Neural cell (in vitro differentiated cells): ENCODE measurements around the gene CABLES1. TPM values are rescaled to one million over a fixed set of nuclear protein-coding genes. Genes with fewer than 3 reads are reported as not detected.
A peak's percentile ranks its signal among the peaks of the same experiment; 100 is the strongest.

Experiments used
- H2AFZ ChIP-seq: fragments of 200-600, 300-800 bp; sonication (generic), shearing (Covaris generic); 2 replicates; pipeline ENCODE4 v1.6.0; 2014; ENCODE audit warnings: low read depth, mild to moderate bottlenecking, antibody characterized with exemption, low read length, moderate library complexity
- H3F3A ChIP-seq: fragments of 200-600 bp; shearing (Covaris generic); 2 replicates; pipeline ENCODE4 v1.6.1; 2016; ENCODE audit warnings: mild to moderate bottlenecking, moderate library complexity, mixed read lengths, antibody characterized with exemption, low read length; ENCODE audit not compliant: insufficient read depth, poor library complexity, severe bottlenecking
- H3K27ac ChIP-seq: fragments of 200-600, 300-800 bp; sonication (generic), shearing (Covaris generic); 2 replicates; pipeline ENCODE4 v1.5.1; 2014; ENCODE audit warnings: mild to moderate bottlenecking, low read length, moderate library complexity
- H3K27me3 ChIP-seq: fragments of 300-800, 200-600 bp; sonication (generic), shearing (Covaris generic); 2 replicates; pipeline ENCODE4 v1.6.0; 2014; ENCODE audit warnings: mild to moderate bottlenecking, low read depth, low read length, moderate library complexity; ENCODE audit not compliant: insufficient read depth
- H3K36me3 ChIP-seq: fragments of 300-800, 200-600 bp; sonication (generic), shearing (Covaris generic); 2 replicates; pipeline ENCODE4 v1.5.1; 2014; ENCODE audit warnings: mild to moderate bottlenecking, antibody characterized with exemption, low read length, moderate library complexity; ENCODE audit not compliant: insufficient read depth
- H3K4me2 ChIP-seq: fragments of 300-800, 200-600 bp; sonication (generic), shearing (Covaris generic); 2 replicates; pipeline ENCODE4 v1.6.0; 2014; ENCODE audit warnings: mild to moderate bottlenecking, low read length
- H3K4me3 ChIP-seq: fragments of 300-800, 200-600 bp; sonication (generic), shearing (Covaris generic); 2 replicates; pipeline ENCODE4 v1.5.1; 2014; ENCODE audit warnings: mild to moderate bottlenecking, low read length, moderate library complexity
- H3K79me2 ChIP-seq: fragments of 200-600 bp; shearing (Covaris generic); replicated peaks from 2 replicates; pipeline ENCODE4 v1.6.0; 2014; ENCODE audit warnings: mild to moderate bottlenecking, low read length, moderate library complexity; ENCODE audit not compliant: insufficient read depth
- H3K9ac ChIP-seq: fragments of 300-800, 200-600 bp; sonication (generic), shearing (Covaris generic); 2 replicates; pipeline ENCODE4 v1.6.1; 2016; ENCODE audit warnings: mild to moderate bottlenecking, low read length, mixed read lengths
- H3K9me2 ChIP-seq: fragments of 200-600 bp; shearing (Covaris generic); 2 replicates; pipeline ENCODE4 v1.6.1; 2016; ENCODE audit warnings: mild to moderate bottlenecking, low read length, mixed read lengths; ENCODE audit not compliant: insufficient read depth
- H3K9me3 ChIP-seq: fragments of 200-600, 300-800 bp; sonication (generic), shearing (Covaris generic); 2 replicates; pipeline ENCODE4 v1.6.1; 2016; ENCODE audit warnings: mild to moderate bottlenecking, mixed run types, low read length, moderate library complexity, mixed read lengths
- H4K20me1 ChIP-seq: fragments of 200-600 bp; shearing (Covaris generic); 2 replicates; pipeline ENCODE4 v1.6.1; 2016; ENCODE audit warnings: mild to moderate bottlenecking, mixed run types; ENCODE audit not compliant: insufficient read depth
- EP300 ChIP-seq: fragments of 450-650 bp; conservative IDR thresholded peaks from 2 replicates; pipeline ENCODE4 v1.6.1; 2014; ENCODE audit warnings: antibody characterized with exemption, mild to moderate bottlenecking, moderate library complexity; ENCODE audit not compliant: poor library complexity, severe bottlenecking
- EZH2 ChIP-seq: fragments of 200-600, 300-800 bp; shearing (Covaris generic), sonication (generic); IDR thresholded peaks from 2 replicates; pipeline ENCODE4 v1.6.1; 2014; ENCODE audit warnings: antibody characterized with exemption, low read length, borderline replicate concordance, mild to moderate bottlenecking; ENCODE audit not compliant: insufficient read depth, poor library complexity, severe bottlenecking
- MXI1 ChIP-seq: fragments of 450-650 bp; conservative IDR thresholded peaks from 2 replicates; pipeline ENCODE4 v1.6.1; 2014; ENCODE audit warnings: antibody characterized with exemption, mild to moderate bottlenecking; ENCODE audit not compliant: poor library complexity, severe bottlenecking
- POLR2AphosphoS5 ChIP-seq: IDR thresholded peaks from 2 replicates; pipeline ENCODE4 v1.6.1; 2012
- RAD21 ChIP-seq: fragments of 450-650 bp; conservative IDR thresholded peaks from 2 replicates; pipeline ENCODE4 v1.6.1; 2014; ENCODE audit warnings: antibody characterized with exemption, mild to moderate bottlenecking, moderate library complexity
- SMC3 ChIP-seq: fragments of 450-650 bp; conservative IDR thresholded peaks from 2 replicates; pipeline ENCODE4 v1.6.1; 2014; ENCODE audit warnings: antibody characterized with exemption, mild to moderate bottlenecking, moderate library complexity; ENCODE audit not compliant: poor library complexity
- TAF1 ChIP-seq: IDR thresholded peaks from 2 replicates; pipeline ENCODE4 v1.6.1; 2012; ENCODE audit warnings: low read depth
- polyA plus RNA-seq: library from polyadenylated mRNA; depleted of rRNA; stranded (reverse); fragments of >200 nt; gene quantifications from 2 replicates; pipeline ENCODE4 v1.2.3, GENCODE V29; 2014
- TF ChIP-seq, protein P1 (sequence below): IDR thresholded peaks from 2 replicates; pipeline ENCODE4 v1.6.1; 2012; ENCODE audit warnings: borderline replicate concordance
- TF ChIP-seq, protein P2 (sequence below): fragments of 450-650 bp; IDR thresholded peaks from 2 replicates; pipeline ENCODE4 v1.5.1; 2014; ENCODE audit warnings: antibody characterized with exemption, mild to moderate bottlenecking, moderate library complexity; ENCODE audit not compliant: poor library complexity, severe bottlenecking

CABLES1 gene
- polyA plus RNA-seq, 1 donor from 2014 or later, result 1.4 TPM

DNA sequence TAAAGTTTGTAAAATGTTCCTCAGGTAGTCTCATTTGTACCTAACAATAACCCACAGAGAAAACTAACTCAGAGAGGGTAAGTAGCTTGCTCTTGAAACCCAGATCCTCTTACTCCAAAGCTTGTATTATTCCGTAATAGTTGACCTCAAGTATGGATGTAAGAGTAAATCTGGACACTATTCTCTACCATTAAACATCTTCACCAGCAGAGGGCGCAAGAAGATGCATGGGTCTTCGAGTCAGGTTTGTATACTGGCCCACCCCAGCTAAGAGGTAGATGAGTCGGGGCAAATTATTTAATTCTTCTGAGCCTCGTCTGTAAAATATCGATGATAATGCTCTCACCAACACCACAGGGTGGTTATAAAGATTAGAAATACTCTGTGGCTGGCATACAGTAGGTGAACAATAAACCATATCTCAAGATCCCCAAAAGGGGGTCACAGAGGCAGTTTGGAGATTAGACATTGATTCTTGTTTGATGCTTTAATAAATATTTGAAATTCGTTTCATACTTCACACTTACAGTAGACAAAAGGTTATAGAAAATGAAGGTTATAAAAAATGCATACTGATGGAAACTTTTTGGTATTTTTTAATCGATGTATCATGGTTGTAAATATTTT is 3.5 kb upstream of the CABLES1 start:
- H3K27ac ChIP-seq, result no peak overlapping the region
- no peak overlapping the region for H3K4me3 ChIP-seq
- H3K27me3 ChIP-seq, result peaks cover 26% of the 10 kb centered on the region
- H2AFZ ChIP-seq, result no peak overlapping the region
- no peak overlapping the region for H3K9ac ChIP-seq
- H3K4me2 ChIP-seq, result no peak overlapping the region
- no peaks in the 10 kb centered on the region for H3K9me2 ChIP-seq
- H3F3A ChIP-seq, result no peaks in the 10 kb centered on the region
- no peaks in the 10 kb centered on the region for H4K20me1 ChIP-seq
- TF ChIP-seq, protein P1, sequence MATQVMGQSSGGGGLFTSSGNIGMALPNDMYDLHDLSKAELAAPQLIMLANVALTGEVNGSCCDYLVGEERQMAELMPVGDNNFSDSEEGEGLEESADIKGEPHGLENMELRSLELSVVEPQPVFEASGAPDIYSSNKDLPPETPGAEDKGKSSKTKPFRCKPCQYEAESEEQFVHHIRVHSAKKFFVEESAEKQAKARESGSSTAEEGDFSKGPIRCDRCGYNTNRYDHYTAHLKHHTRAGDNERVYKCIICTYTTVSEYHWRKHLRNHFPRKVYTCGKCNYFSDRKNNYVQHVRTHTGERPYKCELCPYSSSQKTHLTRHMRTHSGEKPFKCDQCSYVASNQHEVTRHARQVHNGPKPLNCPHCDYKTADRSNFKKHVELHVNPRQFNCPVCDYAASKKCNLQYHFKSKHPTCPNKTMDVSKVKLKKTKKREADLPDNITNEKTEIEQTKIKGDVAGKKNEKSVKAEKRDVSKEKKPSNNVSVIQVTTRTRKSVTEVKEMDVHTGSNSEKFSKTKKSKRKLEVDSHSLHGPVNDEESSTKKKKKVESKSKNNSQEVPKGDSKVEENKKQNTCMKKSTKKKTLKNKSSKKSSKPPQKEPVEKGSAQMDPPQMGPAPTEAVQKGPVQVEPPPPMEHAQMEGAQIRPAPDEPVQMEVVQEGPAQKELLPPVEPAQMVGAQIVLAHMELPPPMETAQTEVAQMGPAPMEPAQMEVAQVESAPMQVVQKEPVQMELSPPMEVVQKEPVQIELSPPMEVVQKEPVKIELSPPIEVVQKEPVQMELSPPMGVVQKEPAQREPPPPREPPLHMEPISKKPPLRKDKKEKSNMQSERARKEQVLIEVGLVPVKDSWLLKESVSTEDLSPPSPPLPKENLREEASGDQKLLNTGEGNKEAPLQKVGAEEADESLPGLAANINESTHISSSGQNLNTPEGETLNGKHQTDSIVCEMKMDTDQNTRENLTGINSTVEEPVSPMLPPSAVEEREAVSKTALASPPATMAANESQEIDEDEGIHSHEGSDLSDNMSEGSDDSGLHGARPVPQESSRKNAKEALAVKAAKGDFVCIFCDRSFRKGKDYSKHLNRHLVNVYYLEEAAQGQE, result no peak
- TF ChIP-seq TAF1 (no peak), EP300 (no peak), EZH2 (no peak), SMC3 (peak; percentile 85), RAD21 (peak; percentile 71), MXI1 (no peak), POLR2AphosphoS5 (no peak)
- TF ChIP-seq, protein P2, sequence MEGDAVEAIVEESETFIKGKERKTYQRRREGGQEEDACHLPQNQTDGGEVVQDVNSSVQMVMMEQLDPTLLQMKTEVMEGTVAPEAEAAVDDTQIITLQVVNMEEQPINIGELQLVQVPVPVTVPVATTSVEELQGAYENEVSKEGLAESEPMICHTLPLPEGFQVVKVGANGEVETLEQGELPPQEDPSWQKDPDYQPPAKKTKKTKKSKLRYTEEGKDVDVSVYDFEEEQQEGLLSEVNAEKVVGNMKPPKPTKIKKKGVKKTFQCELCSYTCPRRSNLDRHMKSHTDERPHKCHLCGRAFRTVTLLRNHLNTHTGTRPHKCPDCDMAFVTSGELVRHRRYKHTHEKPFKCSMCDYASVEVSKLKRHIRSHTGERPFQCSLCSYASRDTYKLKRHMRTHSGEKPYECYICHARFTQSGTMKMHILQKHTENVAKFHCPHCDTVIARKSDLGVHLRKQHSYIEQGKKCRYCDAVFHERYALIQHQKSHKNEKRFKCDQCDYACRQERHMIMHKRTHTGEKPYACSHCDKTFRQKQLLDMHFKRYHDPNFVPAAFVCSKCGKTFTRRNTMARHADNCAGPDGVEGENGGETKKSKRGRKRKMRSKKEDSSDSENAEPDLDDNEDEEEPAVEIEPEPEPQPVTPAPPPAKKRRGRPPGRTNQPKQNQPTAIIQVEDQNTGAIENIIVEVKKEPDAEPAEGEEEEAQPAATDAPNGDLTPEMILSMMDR, result peak; percentile 76
- no peaks in the 10 kb centered on the region for H3K36me3 ChIP-seq
- H3K79me2 ChIP-seq, result no peaks in the 10 kb centered on the region
- no peaks in the 10 kb centered on the region for H3K9me3 ChIP-seq

DNA sequence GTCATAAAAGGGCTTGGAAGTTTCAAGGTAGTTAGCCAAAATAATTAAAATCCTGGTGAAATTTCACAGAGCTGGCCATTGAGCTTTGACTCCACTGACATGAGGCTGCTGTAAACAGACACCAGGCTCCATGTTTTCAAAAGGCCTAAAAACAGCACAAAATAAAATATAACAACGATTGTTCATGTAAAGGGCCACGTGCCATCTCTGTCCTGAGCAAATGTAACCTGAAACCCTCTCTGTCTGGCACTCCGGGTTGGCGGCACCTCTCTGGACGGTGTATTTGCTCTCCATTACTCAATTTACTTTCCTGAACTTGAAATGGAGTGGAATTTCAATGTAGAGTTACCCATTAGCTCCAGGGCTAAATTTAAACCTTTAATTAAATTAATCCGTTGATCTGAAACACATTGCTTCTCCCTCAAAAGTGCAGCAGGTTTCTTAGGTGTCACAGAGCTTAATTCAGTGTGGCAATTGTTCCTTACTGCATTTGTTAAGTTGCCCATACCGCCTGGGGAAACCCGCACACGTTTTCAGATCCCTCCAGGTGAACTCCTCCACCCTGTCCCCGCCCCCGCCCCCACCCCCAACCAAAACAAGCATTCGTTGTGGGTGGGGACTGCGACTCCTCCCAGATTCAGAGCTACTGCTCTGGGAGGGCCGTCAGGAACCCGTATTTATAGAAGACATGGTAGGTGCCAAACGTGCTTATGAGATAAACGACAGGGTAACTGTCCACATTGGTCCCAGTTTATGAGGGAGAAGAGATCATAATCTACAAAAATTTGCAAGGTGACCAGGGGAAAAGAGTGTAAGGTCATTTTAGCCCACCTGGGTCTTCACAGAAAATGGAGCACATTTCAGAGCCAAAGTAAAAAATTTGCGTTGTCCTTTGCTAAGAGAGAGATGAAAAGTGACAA is 1.2 kb upstream of the CABLES1 start:
- no peak overlapping the region for H3K27ac ChIP-seq
- no peak overlapping the region for H2AFZ ChIP-seq
- no peaks in the 10 kb centered on the region for H3K36me3 ChIP-seq
- H3K4me3 ChIP-seq, result peak overlapping the region; percentile 82
- no peaks in the 10 kb centered on the region for H3K9me2 ChIP-seq
- peaks cover 47% of the 10 kb centered on the region for H3K27me3 ChIP-seq
- no peaks in the 10 kb centered on the region for H3K9me3 ChIP-seq
- H3K9ac ChIP-seq, result no peak overlapping the region
- H3K4me2 ChIP-seq, result peak overlapping the region; percentile 80
- H3F3A ChIP-seq, result no peaks in the 10 kb centered on the region
- no peaks in the 10 kb centered on the region for H3K79me2 ChIP-seq
- H4K20me1 ChIP-seq, result no peaks in the 10 kb centered on the region
- TF ChIP-seq EP300 (no peak), SMC3 (no peak), POLR2AphosphoS5 (no peak), RAD21 (no peak), EZH2 (no peak)
- TF ChIP-seq, protein P1, result peak; percentile 10
- TF ChIP-seq, protein P2, result no peak
